SK-N-SH (cell line): Measurements from ENCODE around the gene ZNF438. TPM values are rescaled to one million over a fixed set of nuclear protein-coding genes. Genes with fewer than 3 reads are reported as not detected.

Source experiments
- CTCF ChIA-PET: fragments of 300-600, 350-600 bp; formaldehyde crosslinking; extraction: SDS; loops from one replicate; lab custom pipeline; 2021; lab: Yijun Ruan, JAX
- POLR2A ChIA-PET: fragments of 350-600 bp; sonication (Branson Sonifier 250); formaldehyde crosslinking; extraction: SDS; loops from one replicate; lab custom pipeline; 2020; ENCODE audit warnings: antibody characterized with exemption, inconsistent platforms; lab: Yijun Ruan, JAX
- DNase-seq: peaks from one replicate; pipeline ENCODE4 v3.0.0; 2012
- H2AFZ ChIP-seq: fragments of 200-600 bp; sonication (generic); 2 replicates; pipeline ENCODE4 v1.8.1; 2016; ENCODE audit warnings: antibody characterized with exemption, mild to moderate bottlenecking, low read depth
- H3F3A ChIP-seq: fragments of 200-600 bp; sonication (generic); replicated peaks from 2 replicates; pipeline ENCODE3; 2016; ENCODE audit warnings: antibody characterized with exemption, mild to moderate bottlenecking; ENCODE audit not compliant: insufficient read depth
- H3K27ac ChIP-seq, 2 experiments: fragments of 200-500 bp in 1 of 2; fragments of 200-600 bp in 1 of 2; sonication (Bioruptor generic) in 1 of 2; sonication (generic), shearing (Covaris generic) in 1 of 2; 2 replicates each; pipeline versions ENCODE4 v1.5.1 to v1.6.1; 2014 to 2016; ENCODE audit warnings: low read depth in 2 of 2, inconsistent platforms in 1 of 2, low read length in 1 of 2, mild to moderate bottlenecking in 1 of 2, mixed read lengths in 1 of 2
- H3K27me3 ChIP-seq: fragments of 200-600 bp; sonication (generic), shearing (Covaris generic); 2 replicates; pipeline ENCODE4 v1.6.1; 2016; ENCODE audit warnings: mixed run types; ENCODE audit not compliant: insufficient read depth
- H3K36me3 ChIP-seq, 2 experiments: fragments of 200-500 bp in 1 of 2; fragments of 200-600 bp in 1 of 2; sonication (Bioruptor generic) in 1 of 2; sonication (generic) in 1 of 2; replicated peaks in 1 of 2; 2 replicates each; pipeline versions ENCODE3 to v1.5.1; 2014 to 2016; ENCODE audit warnings: low read length in 1 of 2, mild to moderate bottlenecking in 1 of 2; ENCODE audit not compliant: insufficient read depth in 2 of 2, control insufficient read depth in 1 of 2
- H3K4me1 ChIP-seq, 2 experiments: fragments of 200-500 bp in 1 of 2; fragments of 200-600 bp in 1 of 2; sonication (Bioruptor generic) in 1 of 2; sonication (generic), shearing (Covaris generic) in 1 of 2; 2 replicates each; pipeline versions ENCODE4 v1.5.1 to v1.6.1; 2014 to 2016; ENCODE audit warnings: low read depth in 1 of 2, low read length in 1 of 2, mixed run types in 1 of 2; ENCODE audit not compliant: insufficient read depth in 2 of 2, control insufficient read depth in 1 of 2
- H3K4me2 ChIP-seq: fragments of 200-600 bp; sonication (generic), shearing (Covaris generic); 2 replicates; pipeline ENCODE4 v1.6.1; 2017; ENCODE audit warnings: mixed run types
- H3K4me3 ChIP-seq, 2 experiments: fragments of 200-500 bp in 1 of 2; fragments of 200-600 bp in 1 of 2; sonication (Bioruptor generic) in 1 of 2; sonication (generic), shearing (Covaris generic) in 1 of 2; 2 replicates each; pipeline versions ENCODE4 v1.5.1 to v1.8.1; 2014 to 2016; ENCODE audit warnings: low read depth in 2 of 2, inconsistent platforms in 1 of 2, low read length in 1 of 2, mild to moderate bottlenecking in 1 of 2, mixed read lengths in 1 of 2, moderate library complexity in 1 of 2
- H3K79me2 ChIP-seq: fragments of 200-600 bp; sonication (generic); 2 replicates; pipeline ENCODE4 v1.8.1; 2017; ENCODE audit warnings: mild to moderate bottlenecking; ENCODE audit not compliant: insufficient read depth
- H3K9ac ChIP-seq: fragments of 200-600 bp; sonication (generic); 2 replicates; pipeline ENCODE4 v1.6.1; 2017; ENCODE audit warnings: mixed run types
- H3K9me2 ChIP-seq: fragments of 200-600 bp; sonication (generic); 2 replicates; pipeline ENCODE4 v1.6.1; 2017; ENCODE audit warnings: mixed run types
- H3K9me3 ChIP-seq: fragments of 200-600 bp; sonication (generic); 2 replicates; pipeline ENCODE4 v1.6.1; 2017; ENCODE audit warnings: mixed run types, mild to moderate bottlenecking, moderate library complexity
- H4K20me1 ChIP-seq: fragments of 200-600 bp; sonication (generic); 2 replicates; pipeline ENCODE4 v1.6.1; 2017; ENCODE audit warnings: mild to moderate bottlenecking, mixed run types; ENCODE audit not compliant: insufficient read depth
- ELF1 ChIP-seq: IDR thresholded peaks from 2 replicates; pipeline ENCODE4 v1.4.0; 2012
- EZH2phosphoT487 ChIP-seq: fragments of 200-600 bp; sonication (generic); IDR thresholded peaks from 2 replicates; pipeline ENCODE4 v1.6.1; 2017; ENCODE audit warnings: low read depth, mixed run types, mild to moderate bottlenecking, antibody characterized with exemption, moderate library complexity, borderline replicate concordance
- FOXJ3 ChIP-seq: sonication (generic); formaldehyde crosslinking; IDR thresholded peaks from 2 replicates; pipeline ENCODE4 v1.5.1; 2020; ENCODE audit warnings: mild to moderate bottlenecking, missing genetic modification reagents
- FOXM1 ChIP-seq: IDR thresholded peaks from 2 replicates; pipeline ENCODE4 v1.4.0; 2012; ENCODE audit warnings: low read depth, mild to moderate bottlenecking
- GABPA ChIP-seq: IDR thresholded peaks from 2 replicates; pipeline ENCODE4 v1.4.0; 2012; ENCODE audit warnings: low read depth, mild to moderate bottlenecking
- GATA2 ChIP-seq: sonication (generic); formaldehyde crosslinking; IDR thresholded peaks from 2 replicates; pipeline ENCODE4 v1.5.0; 2020; ENCODE audit warnings: mild to moderate bottlenecking, missing genetic modification reagents
- IRF3 ChIP-seq: fragments of 150-350 bp; IDR thresholded peaks from 2 replicates; pipeline ENCODE4 v1.6.1; 2016; ENCODE audit warnings: mild to moderate bottlenecking, low read depth, low read length
- JUND ChIP-seq: IDR thresholded peaks from 2 replicates; pipeline ENCODE4 v1.4.0; 2012
- MEF2A ChIP-seq: IDR thresholded peaks from 2 replicates; pipeline ENCODE4 v1.4.0; 2012; ENCODE audit warnings: low read depth, borderline replicate concordance
- MXI1 ChIP-seq: IDR thresholded peaks from 2 replicates; pipeline ENCODE4 v1.6.1; 2012; ENCODE audit warnings: mild to moderate bottlenecking, low read depth, low read length, improper control_type of control experiment
- NFIC ChIP-seq: IDR thresholded peaks from 2 replicates; pipeline ENCODE4 v1.4.0; 2012; ENCODE audit warnings: borderline replicate concordance
- NRF1 ChIP-seq: IDR thresholded peaks from 2 replicates; pipeline ENCODE4 v1.6.1; 2012; ENCODE audit warnings: low read depth, mild to moderate bottlenecking, low read length
- POLR2AphosphoS5 ChIP-seq: IDR thresholded peaks from 2 replicates; pipeline ENCODE4 v1.6.1; 2012; ENCODE audit warnings: low read depth, low read length
- RAD21 ChIP-seq: IDR thresholded peaks from 2 replicates; pipeline ENCODE4 v1.6.1; 2012; ENCODE audit warnings: mild to moderate bottlenecking, low read length
- RCOR1 ChIP-seq: fragments of 150-350 bp; IDR thresholded peaks from 2 replicates; pipeline ENCODE4 v1.6.1; 2017; ENCODE audit warnings: antibody characterized with exemption, low read length
- RFX5 ChIP-seq: IDR thresholded peaks from 2 replicates; pipeline ENCODE4 v1.6.1; 2012; ENCODE audit warnings: mild to moderate bottlenecking, improper control_type of control experiment, low read length
- SIN3A ChIP-seq: IDR thresholded peaks from 2 replicates; pipeline ENCODE4 v1.6.1; 2012; ENCODE audit warnings: low read depth, mild to moderate bottlenecking, low read length, moderate library complexity, borderline replicate concordance
- TAF1 ChIP-seq: IDR thresholded peaks from 2 replicates; pipeline ENCODE4 v1.6.1; 2012; ENCODE audit warnings: low read depth, mild to moderate bottlenecking, low read length, moderate library complexity, borderline replicate concordance
- TCF12 ChIP-seq: IDR thresholded peaks from 2 replicates; pipeline ENCODE4 v1.4.0; 2012
- TEAD4 ChIP-seq: IDR thresholded peaks from 2 replicates; pipeline ENCODE4 v1.4.0; 2012; ENCODE audit warnings: mild to moderate bottlenecking, borderline replicate concordance; ENCODE audit not compliant: insufficient read depth
- USF1 ChIP-seq: IDR thresholded peaks from 2 replicates; pipeline ENCODE4 v1.4.0; 2012; ENCODE audit warnings: low read depth, borderline replicate concordance
- YY1 ChIP-seq: IDR thresholded peaks from 2 replicates; pipeline ENCODE4 v1.4.0; 2012; ENCODE audit warnings: low read depth, mild to moderate bottlenecking
- WGBS: methylation state at CpG from one replicate; pipeline ENCODE4 v1.1.6; 2017; ENCODE audit warnings: low lambda C conversion rate; 5-methylcytosine and 5-hydroxymethylcytosine counted together
- polyA plus RNA-seq, 3 experiments: library from polyadenylated mRNA; depleted of rRNA; stranded (reverse); fragments of >200 nt; gene quantifications; 2 replicates each; pipeline ENCODE4 v1.2.3, GENCODE V29; 2012

Gene ZNF438
- polyA plus RNA-seq, 1 of the 3 experiments (the other 2 are of a cell fraction) = 2.1 TPM

- TF ChIP-seq USF1 (no peak), FOXJ3 (CRISPR knock-in tag) (no peak), POLR2AphosphoS5 (no peak), EZH2phosphoT487 (no peak), RFX5 (no peak), NFIC (no peak)
- TF ChIP-seq, all 33 proteins: peak for 0
These were observed 182.2 kb downstream of the ZNF438 start (continued) for GRCh38 chr10:30849231-30850035.

GRCh38 chr10:30848396-30849032 is 183.2 kb downstream of the ZNF438 start:
- 92% methylated on average over 11 of the region's 11 CpGs for WGBS
- TF ChIP-seq JUND (no peak), IRF3 (no peak)
- Histone ChIP-seq H3F3A (no peaks in the 10 kb centered on the region), H3K4me3 (no peak overlapping the region), H3K27me3 (no peaks in the 10 kb centered on the region), H3K27ac (no peak overlapping the region), H3K36me3 (no peaks in the 10 kb centered on the region), H3K9me3 (no peaks in the 10 kb centered on the region), H3K9ac (no peak overlapping the region), H3K9me2 (no peaks in the 10 kb centered on the region), H2AFZ (no peak overlapping the region), H4K20me1 (no peaks in the 10 kb centered on the region), H3K4me2 (no peak overlapping the region), H3K79me2 (no peaks in the 10 kb centered on the region), H3K4me1 (no peaks in the 10 kb centered on the region)
- DNase-seq = no peak
- ChIA-PET POLR2A (no interaction called here), CTCF (no interaction called here)

- Histone ChIP-seq H3K27me3 (no peaks in the 10 kb centered on the region), H3K9me2 (no peaks in the 10 kb centered on the region), H3K27ac (no peak overlapping the region), H3K79me2 (no peaks in the 10 kb centered on the region), H3K9me3 (no peaks in the 10 kb centered on the region), H2AFZ (no peak overlapping the region), H3K4me2 (no peak overlapping the region), H3K4me3 (no peak overlapping the region), H3K4me1 (no peaks in the 10 kb centered on the region), H3K36me3 (no peaks in the 10 kb centered on the region), H3K9ac (no peak overlapping the region), H4K20me1 (no peaks in the 10 kb centered on the region), H3F3A (no peaks in the 10 kb centered on the region)
- POLR2A ChIA-PET = no interaction called here
- DNase-seq = no peak
- 83% methylated on average over 4 of the region's 10 CpGs for WGBS
- CTCF ChIA-PET = no interaction called here
- TF ChIP-seq GATA2 (CRISPR knock-in tag) = no peak
- no peak for TF ChIP-seq EZH2phosphoT487
- TF ChIP-seq MXI1 = no peak
- no peak for TF ChIP-seq YY1
- no peak for TF ChIP-seq SIN3A
- TF ChIP-seq GABPA = no peak
- TF ChIP-seq FOXM1 = no peak
- TF ChIP-seq RAD21 = no peak
- TF ChIP-seq USF1 = no peak
- TF ChIP-seq ELF1 = no peak
- no peak for TF ChIP-seq MEF2A
- TF ChIP-seq RCOR1 = no peak
- TF ChIP-seq TAF1 = no peak
- TF ChIP-seq NRF1 = no peak
- TF ChIP-seq TCF12 = no peak
- TF ChIP-seq TEAD4 = no peak
These were observed 184.0 kb downstream of the ZNF438 start for GRCh38 chr10:30847642-30848041.
